IPS-18c (cell line): ENCODE measurements around the gene TANGO6.

Source experiments
- H3K4me3 ChIP-seq: 2 replicates; pipeline ENCODE4 v1.7.0; 2013; ENCODE audit warnings: low read depth, mild to moderate bottlenecking, low read length, moderate library complexity; ENCODE audit not compliant: insufficient read depth
- H3K9me3 ChIP-seq: one replicate; pipeline ENCODE4 v1.6.1; 2013; ENCODE audit warnings: mild to moderate bottlenecking, low read length, moderate library complexity; ENCODE audit not compliant: control insufficient read depth, insufficient read depth

The TANGO6 gene

GRCh38 chr16:69083306-69083941, 240.1 kb downstream of the TANGO6 start:
- H3K9me3 ChIP-seq, result no peaks in the 10 kb centered on the region
- no peak overlapping the region for H3K4me3 ChIP-seq

DNA sequence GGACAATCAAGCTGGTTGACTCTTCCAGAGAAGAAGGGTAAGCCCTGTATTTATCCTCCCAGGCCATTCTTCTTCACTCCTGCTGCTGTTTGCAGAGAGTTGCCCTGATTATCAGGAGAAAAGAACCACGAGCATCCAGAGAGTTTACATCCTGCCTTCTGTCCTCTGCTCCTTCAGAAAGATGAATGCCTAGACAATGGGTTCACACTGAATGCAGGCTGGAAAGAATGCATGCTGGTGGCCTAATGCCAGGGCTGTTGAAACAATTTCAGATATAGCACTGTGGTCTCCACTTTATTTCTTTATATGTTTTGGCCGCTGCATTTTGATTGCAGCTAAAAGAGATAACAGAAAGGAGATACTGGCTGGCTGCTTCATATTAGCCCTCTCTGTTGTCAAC, 241.0 kb downstream of the TANGO6 start:
- Histone ChIP-seq H3K9me3 (no peaks in the 10 kb centered on the region), H3K4me3 (no peak overlapping the region)

- Histone ChIP-seq H3K4me3 (no peak overlapping the region), H3K9me3 (no peaks in the 10 kb centered on the region)
Measured at GRCh38 chr16:69085032-69085695, 241.8 kb downstream of the TANGO6 start.

GRCh38 chr16:69087161-69087581, 243.8 kb downstream of the TANGO6 start:
- Histone ChIP-seq H3K9me3 (no peaks in the 10 kb centered on the region), H3K4me3 (no peak overlapping the region)

GRCh38 chr16:69088684-69089083, 245.4 kb downstream of the TANGO6 start:
- H3K4me3 ChIP-seq, result no peak overlapping the region
- H3K9me3 ChIP-seq, result no peaks in the 10 kb centered on the region

DNA sequence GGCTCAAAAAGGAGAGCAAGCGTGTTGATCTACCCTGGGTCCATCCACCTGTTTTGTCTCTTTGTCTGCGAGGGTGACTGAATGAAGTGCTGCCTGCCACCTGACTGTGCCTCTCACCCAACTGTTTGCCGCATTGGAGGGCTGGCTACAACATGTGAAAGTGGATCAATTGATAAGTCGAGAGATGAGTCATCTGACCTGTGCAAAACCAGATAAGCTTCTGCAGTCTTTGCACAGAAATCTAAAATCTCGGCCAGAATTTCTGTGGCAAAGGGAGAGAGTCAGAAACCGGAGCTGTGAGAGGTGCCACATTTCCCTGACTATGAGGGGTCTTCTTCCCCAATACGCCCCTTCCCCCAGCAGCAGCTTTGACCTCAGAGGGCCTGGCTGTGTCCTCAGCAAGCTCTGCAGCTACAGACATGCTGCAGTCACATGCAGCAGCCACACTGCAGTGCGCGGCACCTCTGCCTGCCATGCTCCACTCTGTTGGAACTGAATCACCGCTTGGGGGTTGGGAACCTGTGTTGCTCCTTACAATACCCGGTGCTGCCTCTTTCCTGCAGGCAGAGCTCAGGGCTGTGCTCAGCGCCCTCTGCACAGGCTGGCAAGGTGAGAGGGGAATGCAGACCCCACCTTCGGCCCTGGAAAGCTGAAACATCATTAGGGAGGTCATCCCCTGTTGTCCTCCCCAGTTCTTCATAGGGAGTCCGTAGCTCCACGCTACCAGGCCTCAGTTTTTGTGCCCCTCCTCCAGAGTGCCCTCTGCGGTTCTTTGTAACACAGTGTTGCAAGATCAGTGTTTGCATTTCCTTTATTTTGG, 246.0 kb downstream of the TANGO6 start:
- H3K9me3 ChIP-seq, result no peaks in the 10 kb centered on the region
- no peak overlapping the region for H3K4me3 ChIP-seq

DNA sequence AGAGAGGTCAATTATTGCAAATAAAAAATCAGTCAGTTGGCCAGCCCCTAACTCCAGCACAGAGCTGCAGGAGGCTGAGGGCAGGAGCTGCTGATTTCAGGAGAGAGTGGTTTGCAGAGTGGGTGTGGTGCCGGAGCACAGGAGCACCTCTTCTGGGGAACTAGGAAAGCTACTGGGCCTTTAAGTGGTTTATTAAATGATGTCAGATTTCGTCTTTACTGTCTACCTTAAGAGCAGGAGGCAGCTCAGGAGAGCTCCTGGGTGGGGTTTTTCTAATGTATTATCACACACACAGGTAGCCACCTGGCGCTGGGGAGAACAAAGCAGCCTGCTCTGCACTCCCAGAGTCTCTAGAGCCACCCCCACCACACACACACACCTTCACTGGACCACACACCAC, 250.6 kb downstream of the TANGO6 start:
- H3K9me3 ChIP-seq, result no peaks in the 10 kb centered on the region
- no peak overlapping the region for H3K4me3 ChIP-seq

GRCh38 chr16:69094501-69094900, 251.2 kb downstream of the TANGO6 start:
- H3K4me3 ChIP-seq, result no peak overlapping the region

GRCh38 chr16:69095193-69095592, 251.9 kb downstream of the TANGO6 start:
- no peak overlapping the region for H3K4me3 ChIP-seq
- H3K9me3 ChIP-seq, result no peaks in the 10 kb centered on the region

More at GRCh38 chr16:69094501-69094900, 251.2 kb downstream of the TANGO6 start:
- H3K9me3 ChIP-seq, result no peaks in the 10 kb centered on the region

- no peaks in the 10 kb centered on the region for H3K9me3 ChIP-seq
- H3K4me3 ChIP-seq, result no peak overlapping the region; the same call in 1 of the 2 replicates
Measured at GRCh38 chr16:69100071-69100691, 256.9 kb downstream of the TANGO6 start.

- H3K4me3 ChIP-seq, result peak within 1 kb of the TSS; percentile 82
- no peaks in the 10 kb centered on the region for H3K9me3 ChIP-seq
Measured at GRCh38 chr16:69105501-69106361, 262.4 kb downstream of the TANGO6 start, which contains the start of gene HAS3. TSS of gene HAS3 (plus strand) at chr16:69105653. CDS start at chr16:69109396, 3,743 bp downstream.

DNA sequence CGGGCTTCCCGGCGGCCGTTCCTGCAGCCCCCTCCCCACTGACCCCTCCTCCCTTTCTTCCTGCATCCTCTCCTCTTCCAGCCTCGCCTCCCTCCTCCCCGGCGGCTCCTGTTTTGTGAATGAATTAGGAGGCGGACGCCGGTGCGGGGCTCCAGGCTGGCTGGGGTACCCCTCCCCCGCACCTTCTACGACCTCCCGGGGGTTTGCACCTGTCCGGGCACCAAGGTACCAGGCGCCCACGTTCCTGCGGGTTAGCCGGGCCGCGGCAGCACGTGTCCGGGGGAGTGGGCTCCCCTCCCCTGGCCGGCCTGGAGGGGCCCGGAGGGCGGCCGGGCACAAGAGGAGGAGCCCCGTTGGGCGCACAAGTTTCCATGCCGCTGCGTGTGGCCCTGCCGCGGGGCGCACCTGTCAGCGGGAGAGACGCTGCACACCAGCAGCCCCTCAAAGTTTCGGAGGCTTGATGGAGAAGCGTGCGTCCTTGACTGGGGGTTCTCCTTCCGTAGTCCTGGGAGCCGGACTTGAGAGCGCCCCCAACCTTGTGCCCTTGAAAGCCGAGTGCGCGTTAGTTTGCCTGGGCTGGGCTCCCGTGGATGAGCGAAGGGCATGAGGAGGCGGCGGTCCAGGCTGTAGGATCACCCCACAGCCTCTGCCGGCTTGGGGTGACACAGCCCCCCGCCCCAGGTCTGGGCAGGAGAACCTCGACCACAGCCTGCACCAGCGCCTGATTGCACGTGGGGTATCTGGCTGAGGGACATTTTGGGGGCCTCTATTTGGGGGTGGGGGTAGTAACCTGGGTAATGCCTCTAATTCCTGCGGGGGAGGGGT, 263.4 kb downstream of the TANGO6 start:
- Histone ChIP-seq H3K9me3 (no peaks in the 10 kb centered on the region), H3K4me3 (peak overlapping the region; percentile 80)

DNA sequence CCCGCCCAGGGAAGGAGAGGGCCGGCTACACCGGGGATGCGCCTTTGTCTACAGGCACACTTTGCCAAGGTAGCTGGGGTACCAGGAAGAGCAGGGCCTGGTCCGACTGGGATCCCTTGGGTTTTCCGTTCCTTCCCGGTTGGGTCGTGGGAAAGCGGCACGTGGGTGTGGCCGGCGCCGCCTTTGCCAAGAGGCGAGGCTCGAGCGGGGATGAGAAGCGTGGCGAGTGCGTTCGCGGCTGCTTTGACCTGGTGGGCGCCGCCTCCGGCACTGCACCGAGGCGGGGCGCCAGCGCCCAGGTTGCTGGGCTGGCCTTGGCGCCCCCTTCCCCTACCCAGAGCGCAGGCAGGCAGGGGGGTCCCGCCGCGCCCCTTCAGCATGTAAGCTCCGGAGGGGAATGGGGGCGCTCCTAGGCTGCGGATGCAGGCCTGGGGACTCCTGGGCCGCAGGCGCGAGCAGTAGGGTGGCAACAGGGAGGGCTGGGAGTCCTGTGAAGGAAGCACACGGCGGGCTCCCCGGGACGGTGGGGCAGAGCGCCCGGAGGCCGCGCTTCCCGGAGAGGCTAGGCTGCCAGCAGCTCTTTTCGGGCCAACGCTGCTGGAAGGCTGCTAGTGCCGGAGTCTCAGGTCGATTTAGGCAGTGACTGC, 264.1 kb downstream of the TANGO6 start:
- H3K4me3 ChIP-seq, result peak overlapping the region; percentile 80
- H3K9me3 ChIP-seq, result no peaks in the 10 kb centered on the region

GRCh38 chr16:69108064-69108904, 265.0 kb downstream of the TANGO6 start:
- no peaks in the 10 kb centered on the region for H3K9me3 ChIP-seq
- peak overlapping the region; percentile 80 for H3K4me3 ChIP-seq

DNA sequence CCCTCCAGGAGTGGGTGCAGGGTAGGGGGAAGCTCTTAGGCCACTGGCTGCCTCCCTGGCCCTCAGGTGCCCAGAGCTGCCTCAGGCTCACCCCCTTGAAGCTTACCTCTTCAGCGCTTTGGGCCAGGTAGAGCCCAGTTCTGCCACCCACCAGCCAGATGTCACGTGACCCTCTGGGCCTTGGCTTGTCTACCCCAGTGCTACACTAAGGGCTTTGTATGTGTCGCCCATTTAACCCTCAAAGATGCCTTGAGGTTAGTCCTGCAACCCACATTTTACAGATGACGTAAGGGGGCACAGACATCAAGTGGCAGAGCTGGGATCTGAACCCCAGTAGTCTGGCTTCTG, 265.5 kb downstream of the TANGO6 start:
- H3K9me3 ChIP-seq, result no peaks in the 10 kb centered on the region
- H3K4me3 ChIP-seq, result peak overlapping the region; percentile 80; the same call in 1 of the 2 replicates
